Hippocampal formation (tissue), 2 donors: Measurements from ENCODE around the gene DTX1.

Experiments
- DNase-seq, 2 donors: peaks; one replicate each; lab custom pipeline; 2025; lab: John Stamatoyannopoulos, UW

The DTX1 gene

GRCh38 chr12:113056631-113057488 is at the start of gene DTX1:
Gene DTX1 (plus strand): TSS chr12:113056730. CDS start chr12:113058193, 1,463 bp downstream.
- DNase-seq: peak in 1 of 2 donors; percentile 28

DNA sequence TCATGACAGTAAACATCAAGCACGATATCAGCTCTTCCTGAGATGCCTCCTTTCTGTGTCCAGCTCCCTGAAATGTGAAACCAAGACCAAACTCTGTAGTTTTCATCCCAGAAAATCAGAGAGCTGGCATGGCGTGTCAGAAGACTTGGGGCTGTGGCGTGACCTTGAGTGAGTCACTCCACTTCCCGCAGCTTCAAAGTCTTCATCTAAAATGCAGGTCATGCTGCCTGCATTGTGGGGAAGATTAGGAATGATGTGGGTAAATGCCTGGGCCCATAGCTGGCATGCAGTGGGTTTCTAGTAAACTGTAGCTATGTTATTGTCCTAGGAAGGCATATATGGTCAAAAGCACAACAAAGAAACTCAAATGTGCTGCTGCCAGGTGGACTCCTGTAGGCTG is 49.4 kb upstream of the DTX1 start:
- DNase-seq: no peak

GRCh38 chr12:113010701-113011100 is 45.8 kb upstream of the DTX1 start:
- no peak for DNase-seq

DNA sequence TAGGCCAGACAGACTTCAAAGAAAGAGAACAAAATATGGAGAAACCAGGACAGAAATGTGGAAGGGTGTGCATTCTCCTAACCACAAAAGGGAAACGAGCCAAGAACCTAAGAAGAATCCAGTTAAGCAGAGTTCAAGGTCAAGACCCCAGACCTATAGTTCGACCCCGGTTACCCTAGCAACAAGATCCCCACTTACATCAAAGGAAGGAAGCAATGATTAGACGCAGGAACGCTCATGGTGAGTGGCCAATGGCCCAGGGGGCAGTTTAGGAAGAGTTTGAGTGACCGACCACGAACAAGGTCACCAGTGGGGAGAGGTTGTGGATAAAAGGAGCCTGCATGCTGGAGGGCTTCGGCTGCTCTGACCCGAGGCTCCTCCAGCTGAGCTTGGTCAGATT is 42.0 kb upstream of the DTX1 start:
- DNase-seq: no peak

DNA sequence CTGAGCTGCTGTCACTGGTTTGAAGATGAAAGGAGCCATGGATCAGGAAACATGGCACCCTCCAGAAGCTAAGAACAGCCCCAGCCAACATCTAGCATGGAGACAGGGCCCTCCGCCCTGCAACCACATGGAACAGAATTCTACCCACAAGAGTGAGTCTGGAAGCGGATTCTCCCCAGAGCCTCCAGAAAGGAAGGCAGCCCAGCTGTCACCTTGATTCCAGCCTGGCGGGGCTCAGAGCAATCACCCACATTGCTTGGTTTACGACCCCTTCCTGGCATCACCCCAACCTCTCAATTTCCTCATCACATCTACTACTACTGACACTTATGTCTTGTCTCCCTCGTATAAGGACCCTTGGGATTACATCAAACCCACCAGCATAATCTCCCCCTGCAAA is 39.7 kb upstream of the DTX1 start:
- DNase-seq: no peak

DNA sequence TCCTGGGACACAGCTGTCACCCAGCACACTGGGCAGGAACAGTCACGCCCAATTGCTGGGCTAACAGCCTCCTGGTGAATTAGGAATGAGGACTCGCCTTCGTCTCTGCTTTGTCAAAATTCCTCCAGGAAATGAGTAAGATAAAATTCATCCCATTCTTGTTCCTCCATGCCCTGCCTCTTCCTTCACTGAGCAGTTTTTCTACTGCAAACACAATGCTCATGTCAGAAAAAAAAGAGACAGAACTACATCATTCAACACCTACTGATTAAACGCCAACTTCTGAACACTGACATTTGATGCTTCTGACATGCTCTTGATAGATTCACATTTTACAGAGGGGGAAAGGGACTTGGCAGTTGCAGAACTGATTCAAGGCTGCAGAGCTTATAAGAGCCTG is 37.5 kb upstream of the DTX1 start:
- no peak for DNase-seq

GRCh38 chr12:113021500-113021899 is 35.0 kb upstream of the DTX1 start:
- no peak for DNase-seq

GRCh38 chr12:113022563-113023297 is 33.8 kb upstream of the DTX1 start:
- no peak for DNase-seq

GRCh38 chr12:113027726-113028125 is 28.8 kb upstream of the DTX1 start:
- DNase-seq: no peak

- peak in 1 of 2 donors; percentile 71 for DNase-seq
Observed at GRCh38 chr12:113030875-113031525, 25.5 kb upstream of the DTX1 start.

DNA sequence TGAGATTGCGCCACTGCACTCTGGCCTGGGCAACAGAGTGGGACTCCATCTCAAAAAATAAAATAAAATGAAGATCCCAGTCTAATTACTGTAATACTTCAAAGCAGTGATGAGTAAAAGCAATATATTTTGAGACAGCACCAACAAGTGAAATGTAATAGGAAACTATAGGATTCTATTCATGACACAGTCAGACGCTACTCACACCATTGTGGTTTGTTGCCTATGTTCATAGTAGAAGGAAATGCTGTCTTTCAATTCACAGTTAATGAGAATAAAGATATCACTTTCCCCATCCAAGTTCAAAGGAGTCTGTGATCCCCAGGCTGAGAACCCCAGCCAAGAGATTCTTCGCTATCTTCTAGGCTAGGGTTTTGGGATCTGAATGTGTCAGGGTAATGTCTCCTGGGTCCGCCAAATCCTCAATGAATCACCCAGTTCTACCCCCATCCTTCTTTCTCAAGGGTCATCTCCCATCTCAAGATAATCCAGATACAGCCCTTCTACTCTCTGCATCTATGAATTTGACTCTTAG is 16.6 kb upstream of the DTX1 start:
- DNase-seq: no peak

- no peak for DNase-seq
Observed at GRCh38 chr12:113040722-113041171, 15.8 kb upstream of the DTX1 start.

DNA sequence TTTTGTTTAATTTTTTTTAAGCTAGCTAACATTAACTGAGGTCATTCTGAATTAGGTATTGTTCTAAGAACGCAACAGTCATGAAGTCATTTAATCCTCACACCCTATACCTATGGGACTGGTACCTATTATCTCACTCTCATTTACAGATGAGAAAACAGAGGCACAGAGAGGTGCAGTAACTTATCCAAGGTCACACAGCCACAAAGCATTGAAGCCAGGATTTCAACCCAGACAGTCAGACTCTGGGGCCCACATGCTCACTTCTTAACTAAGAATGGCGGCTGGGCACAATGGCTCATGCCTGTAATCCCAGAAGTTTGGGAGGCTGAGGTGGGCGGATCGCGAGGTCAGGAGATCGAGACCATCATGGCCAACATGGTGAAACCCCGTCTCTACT is 15.0 kb upstream of the DTX1 start:
- no peak for DNase-seq

- no peak for DNase-seq
Observed at GRCh38 chr12:113043240-113043639, 13.3 kb upstream of the DTX1 start.

DNA sequence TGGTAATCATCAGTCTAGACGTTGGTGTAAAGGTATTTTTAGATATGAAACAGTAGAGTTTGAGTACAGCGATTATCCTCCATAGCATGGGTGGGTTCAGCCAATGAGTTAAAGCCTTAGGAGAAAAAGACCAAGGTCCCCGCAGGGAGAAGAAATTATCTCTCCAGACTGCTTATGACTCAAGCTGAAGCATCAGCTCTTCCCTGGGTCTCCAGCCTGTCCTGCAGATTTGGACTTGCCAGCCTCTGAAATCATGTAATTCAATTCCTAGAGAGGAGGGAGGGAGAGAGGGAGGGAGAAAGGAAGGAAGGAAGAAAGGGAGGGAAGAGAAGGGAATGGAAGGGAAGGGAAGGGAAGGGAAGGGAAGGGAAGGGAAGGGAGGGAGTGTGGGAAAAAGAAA is 12.0 kb upstream of the DTX1 start:
- DNase-seq: no peak

DNA sequence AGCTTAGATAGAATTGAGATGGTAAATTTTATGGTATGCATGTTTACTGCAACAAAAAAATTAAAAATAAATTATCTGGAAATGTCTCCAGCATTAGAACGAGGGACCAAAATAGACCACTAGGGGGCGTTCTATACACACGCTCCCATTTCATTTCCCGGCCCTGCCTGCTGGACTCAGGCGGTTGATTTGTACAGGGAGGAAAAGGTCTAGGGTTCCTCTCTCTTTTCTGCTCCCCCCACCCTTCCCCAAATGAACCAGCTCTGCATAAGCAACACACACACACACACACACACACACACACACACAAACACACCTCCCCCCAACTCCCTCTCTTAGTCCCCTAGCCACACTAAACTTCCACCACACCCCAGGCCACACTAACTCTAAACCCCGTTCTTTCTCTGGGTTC is 7.8 kb upstream of the DTX1 start:
- peak; percentile 38 to 70 for DNase-seq

DNA sequence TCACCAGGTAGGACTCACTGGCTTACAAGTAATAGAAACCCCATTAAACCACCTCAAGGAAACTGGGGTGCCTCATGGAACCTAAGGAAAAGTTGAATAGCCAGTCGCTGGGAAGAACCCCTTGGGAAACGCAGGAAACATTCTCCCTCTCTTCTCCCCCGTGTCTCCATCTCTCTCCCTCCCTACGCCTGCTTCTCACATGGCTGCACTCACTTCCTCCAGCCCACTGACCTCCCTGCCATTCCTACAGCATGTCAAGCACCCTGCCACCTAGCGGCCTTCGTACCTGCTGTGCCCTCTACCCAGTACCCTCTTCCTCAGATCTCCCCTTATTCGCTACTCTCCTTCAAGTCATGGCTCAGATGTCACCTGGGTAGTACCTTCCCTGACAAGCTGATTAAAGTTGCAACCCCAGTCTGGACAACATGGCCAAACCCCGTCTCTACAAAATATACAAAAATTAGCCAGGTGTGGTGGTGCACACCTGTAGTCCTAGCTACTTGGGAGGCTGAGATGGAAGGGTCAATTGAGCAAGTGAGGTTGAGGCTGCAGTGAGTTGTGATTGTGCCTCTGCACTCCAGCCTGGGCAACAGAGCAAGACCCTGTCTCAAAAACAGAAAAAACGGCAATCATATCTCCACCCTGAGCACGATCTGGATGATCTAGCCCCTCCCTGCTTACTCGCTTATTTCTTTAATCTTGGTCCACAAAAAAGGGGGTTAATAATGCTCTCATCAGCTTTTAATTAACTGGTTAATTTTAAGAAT is 6.4 kb upstream of the DTX1 start:
- no peak for DNase-seq

DNA sequence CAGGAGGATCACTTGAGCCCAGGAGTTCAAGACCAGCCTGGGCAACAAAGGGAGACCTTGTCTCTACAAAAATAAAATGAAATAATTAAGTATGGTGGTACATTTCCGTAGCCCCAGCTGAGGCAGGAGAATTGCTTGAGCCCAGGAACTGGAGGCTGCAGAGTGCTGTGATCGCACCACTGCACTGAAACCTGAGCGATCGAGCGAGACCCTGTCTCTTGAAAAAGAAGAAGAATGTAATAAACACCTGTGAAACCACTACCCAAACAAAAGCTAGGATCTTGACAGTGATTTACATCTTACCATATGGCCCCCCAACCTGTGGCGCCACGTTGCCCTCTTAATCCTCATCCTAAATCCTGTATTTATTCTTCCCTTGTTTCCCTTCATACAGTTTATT is 5.7 kb upstream of the DTX1 start:
- no peak for DNase-seq

DNA sequence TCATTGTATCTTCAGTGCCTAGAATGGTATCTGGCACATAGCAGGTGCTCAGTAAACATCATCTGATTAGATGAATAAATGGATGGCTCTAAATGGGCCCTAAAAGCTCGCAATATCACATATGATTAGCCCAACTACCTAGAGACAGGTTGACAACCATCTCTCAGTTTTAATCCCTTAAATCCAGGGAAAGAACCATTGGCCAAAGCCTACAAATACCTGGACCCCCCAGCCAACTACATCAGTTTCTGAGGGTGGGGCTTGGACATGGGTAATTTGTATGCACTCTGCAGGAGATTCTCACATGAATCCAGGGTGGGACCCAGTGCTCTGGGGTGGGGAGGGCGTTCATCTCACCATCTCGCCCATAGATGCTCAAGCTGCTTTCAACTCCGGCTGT is 4.8 kb upstream of the DTX1 start:
- DNase-seq: no peak

GRCh38 chr12:113052326-113052725 is 4.2 kb upstream of the DTX1 start:
- no peak for DNase-seq

GRCh38 chr12:113054948-113055486 is 1.5 kb upstream of the DTX1 start:
- DNase-seq: no peak
